ENCODE measurements around the gene UGT2B17.
"Not testable (repeated sequence)": the region's sequence is repeated elsewhere in the genome, so short reads cannot be mapped to it uniquely, and the experiment has no call there.

UGT2B17 gene

DNA sequence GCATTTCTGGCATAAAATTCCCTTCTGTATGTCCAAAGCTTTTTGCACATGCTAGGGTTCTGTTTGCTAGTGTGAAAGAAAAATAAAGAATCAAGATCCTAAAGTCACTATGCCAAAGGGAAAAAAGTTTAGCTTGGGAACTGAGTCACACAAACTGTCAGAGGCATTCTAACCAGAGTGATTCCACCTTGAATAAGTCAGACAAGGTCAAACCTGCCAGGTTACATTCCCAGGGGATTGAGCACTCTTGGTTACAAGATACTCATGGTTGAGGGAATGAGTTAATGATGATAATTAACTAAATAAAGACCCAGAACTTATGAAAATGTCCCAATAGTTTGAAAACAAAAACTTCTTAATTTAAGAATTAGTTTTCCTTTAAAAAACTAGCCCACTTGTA is 13.7 kb upstream of the UGT2B17 start:
- H3K27me3 ChIP-seq (ENCODE audit: low read depth, low read length) = no peaks in the 10 kb centered on the region
- no peak for TF ChIP-seq EZH2phosphoT487 (IDR thresholded peaks at IDR 0.05; ENCODE audit: low read depth)
- TF ChIP-seq, protein P1, sequence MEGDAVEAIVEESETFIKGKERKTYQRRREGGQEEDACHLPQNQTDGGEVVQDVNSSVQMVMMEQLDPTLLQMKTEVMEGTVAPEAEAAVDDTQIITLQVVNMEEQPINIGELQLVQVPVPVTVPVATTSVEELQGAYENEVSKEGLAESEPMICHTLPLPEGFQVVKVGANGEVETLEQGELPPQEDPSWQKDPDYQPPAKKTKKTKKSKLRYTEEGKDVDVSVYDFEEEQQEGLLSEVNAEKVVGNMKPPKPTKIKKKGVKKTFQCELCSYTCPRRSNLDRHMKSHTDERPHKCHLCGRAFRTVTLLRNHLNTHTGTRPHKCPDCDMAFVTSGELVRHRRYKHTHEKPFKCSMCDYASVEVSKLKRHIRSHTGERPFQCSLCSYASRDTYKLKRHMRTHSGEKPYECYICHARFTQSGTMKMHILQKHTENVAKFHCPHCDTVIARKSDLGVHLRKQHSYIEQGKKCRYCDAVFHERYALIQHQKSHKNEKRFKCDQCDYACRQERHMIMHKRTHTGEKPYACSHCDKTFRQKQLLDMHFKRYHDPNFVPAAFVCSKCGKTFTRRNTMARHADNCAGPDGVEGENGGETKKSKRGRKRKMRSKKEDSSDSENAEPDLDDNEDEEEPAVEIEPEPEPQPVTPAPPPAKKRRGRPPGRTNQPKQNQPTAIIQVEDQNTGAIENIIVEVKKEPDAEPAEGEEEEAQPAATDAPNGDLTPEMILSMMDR (IDR thresholded peaks at IDR 0.05; ENCODE audit: low read depth, low read length) = no peak
- H3K9ac ChIP-seq (ENCODE audit: low read length) = no peak overlapping the region
- H3K4me2 ChIP-seq (ENCODE audit: low read length) = no peak overlapping the region
- no peaks in the 10 kb centered on the region for H4K20me1 ChIP-seq (ENCODE audit: insufficient read depth, low read length)
- H3K27ac ChIP-seq (ENCODE audit: low read length) = no peak overlapping the region
- no peak overlapping the region for H3K4me3 ChIP-seq (ENCODE audit: low read length)
- no peaks in the 10 kb centered on the region for H3K9me3 ChIP-seq (ENCODE audit: insufficient read depth, low read length)
- H3K79me2 ChIP-seq (ENCODE audit: low read length) = no peaks in the 10 kb centered on the region
- no peaks in the 10 kb centered on the region for H3K36me3 ChIP-seq (replicated peaks; ENCODE audit: low read depth, low read length)
- H2AFZ ChIP-seq (ENCODE audit: low read depth, low read length) = no peak overlapping the region
- H3K4me1 ChIP-seq (ENCODE audit: low read length) = no peaks in the 10 kb centered on the region

DNA sequence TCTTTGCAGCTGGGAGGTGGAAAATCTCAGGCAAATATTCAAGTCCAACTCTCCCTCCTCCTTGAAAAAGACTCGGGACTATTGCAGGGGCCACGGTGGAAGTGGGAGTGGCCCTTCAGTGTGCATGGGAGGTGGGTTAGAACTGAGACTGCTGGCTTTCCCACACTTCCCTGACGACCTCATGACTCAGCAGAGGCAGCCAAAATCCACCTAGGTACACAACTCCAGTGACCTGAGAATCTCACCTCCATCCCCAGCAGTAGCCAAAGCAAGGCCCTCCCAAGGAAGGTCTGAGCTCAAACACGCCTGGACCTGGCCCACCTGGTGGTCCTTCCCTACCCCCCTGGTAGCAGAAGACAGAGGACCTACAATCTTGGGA is 6.2 kb upstream of the UGT2B17 start:
- no peak overlapping the region for H3K27ac ChIP-seq (ENCODE audit: low read length)
- H3K9ac ChIP-seq (ENCODE audit: low read length) = no peak overlapping the region
- H3K27me3 ChIP-seq (ENCODE audit: low read depth, low read length) = no peaks in the 10 kb centered on the region
- no peaks in the 10 kb centered on the region for H3K4me1 ChIP-seq (ENCODE audit: low read length)
- H4K20me1 ChIP-seq (ENCODE audit: insufficient read depth, low read length) = no peaks in the 10 kb centered on the region
- H3K79me2 ChIP-seq (ENCODE audit: low read length) = no peaks in the 10 kb centered on the region
- H3K9me3 ChIP-seq (ENCODE audit: insufficient read depth, low read length) = no peaks in the 10 kb centered on the region
- TF ChIP-seq, protein P1 (IDR thresholded peaks at IDR 0.05; ENCODE audit: low read depth, low read length) = no peak
- no peak for TF ChIP-seq EZH2phosphoT487 (IDR thresholded peaks at IDR 0.05; ENCODE audit: low read depth)
- no peak overlapping the region for H2AFZ ChIP-seq (ENCODE audit: low read depth, low read length)
- no peak overlapping the region for H3K4me2 ChIP-seq (ENCODE audit: low read length)
- no peak overlapping the region for H3K4me3 ChIP-seq (ENCODE audit: low read length)
- H3K36me3 ChIP-seq (replicated peaks; ENCODE audit: low read depth, low read length) = no peaks in the 10 kb centered on the region

DNA sequence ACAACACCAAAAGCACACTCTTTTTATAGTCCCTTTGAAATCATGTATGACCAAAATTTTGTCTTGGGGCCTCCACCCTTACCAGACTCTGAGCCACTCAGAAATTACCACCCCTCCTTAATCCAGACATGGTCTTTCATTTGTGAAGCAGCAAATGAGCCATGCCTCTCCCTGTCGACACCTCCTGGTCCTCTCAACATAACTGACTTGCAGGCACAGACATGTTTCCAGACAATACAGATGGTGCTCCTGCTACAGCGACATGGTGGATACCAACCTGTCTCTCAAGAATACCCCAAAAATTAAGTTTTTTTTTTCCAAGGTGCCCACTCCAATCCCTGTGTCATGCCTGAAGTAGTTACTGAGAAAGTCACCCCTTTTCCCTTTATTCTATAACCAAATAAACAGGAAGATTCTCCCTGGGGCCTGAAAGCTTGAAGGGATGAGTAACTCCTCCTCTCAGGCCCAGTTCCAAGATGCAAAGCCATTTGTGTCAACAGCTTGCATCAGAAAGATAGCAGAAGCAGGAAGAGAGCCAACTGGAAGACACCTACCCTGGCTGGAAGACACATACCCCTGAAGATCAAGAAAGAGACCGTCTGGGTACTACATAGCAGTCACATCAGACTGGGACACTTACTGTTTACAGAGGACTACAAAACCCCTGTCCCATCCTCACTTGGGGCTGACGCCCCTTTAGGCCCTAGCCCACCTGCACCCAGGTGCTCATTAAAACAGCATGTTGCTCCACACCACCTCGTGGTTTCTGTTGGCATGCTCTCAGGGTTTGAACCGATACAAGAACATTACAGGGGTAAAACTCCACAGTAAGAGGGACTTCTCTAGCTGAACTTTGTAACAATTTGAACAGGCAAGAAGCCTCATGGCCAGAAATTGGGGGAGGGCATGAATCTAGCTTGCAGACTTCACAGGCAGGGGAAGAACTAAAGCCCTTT is 5.5 kb upstream of the UGT2B17 start:
- no peak for TF ChIP-seq EZH2phosphoT487 (IDR thresholded peaks at IDR 0.05; ENCODE audit: low read depth)
- TF ChIP-seq, protein P1 (IDR thresholded peaks at IDR 0.05; ENCODE audit: low read depth, low read length) = no peak
- no peak overlapping the region for H2AFZ ChIP-seq (ENCODE audit: low read depth, low read length)
- H3K27me3 ChIP-seq (ENCODE audit: low read depth, low read length) = no peaks in the 10 kb centered on the region
- H4K20me1 ChIP-seq (ENCODE audit: insufficient read depth, low read length) = no peaks in the 10 kb centered on the region
- H3K27ac ChIP-seq (ENCODE audit: low read length) = no peak overlapping the region
- no peaks in the 10 kb centered on the region for H3K9me3 ChIP-seq (ENCODE audit: insufficient read depth, low read length)
- H3K36me3 ChIP-seq (replicated peaks; ENCODE audit: low read depth, low read length) = no peaks in the 10 kb centered on the region
- H3K9ac ChIP-seq (ENCODE audit: low read length) = no peak overlapping the region
- H3K4me3 ChIP-seq (ENCODE audit: low read length) = no peak overlapping the region
- no peaks in the 10 kb centered on the region for H3K79me2 ChIP-seq (ENCODE audit: low read length)
- no peaks in the 10 kb centered on the region for H3K4me1 ChIP-seq (ENCODE audit: low read length)
- H3K4me2 ChIP-seq (ENCODE audit: low read length) = no peak overlapping the region

DNA sequence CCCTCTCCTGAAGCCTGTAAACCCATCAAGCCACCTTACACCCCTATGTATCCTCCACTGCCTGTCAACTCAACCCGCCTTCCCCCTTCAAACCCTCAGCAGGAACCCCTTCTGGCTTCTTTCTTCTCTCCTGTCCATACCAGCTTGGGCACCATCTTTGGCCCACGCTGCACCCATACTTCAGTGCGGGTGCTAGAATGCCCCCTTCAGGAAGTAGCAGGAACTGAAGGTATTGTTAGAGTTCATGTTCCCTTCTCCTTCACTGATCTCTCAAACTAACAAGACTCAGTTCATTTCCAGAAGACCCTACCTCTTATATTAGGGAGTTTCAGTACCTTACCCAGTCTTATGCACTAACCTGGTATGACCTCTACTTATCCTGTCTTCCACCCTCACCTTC is 1.5 kb upstream of the UGT2B17 start:
- Histone ChIP-seq H3K9me3 (ENCODE audit: insufficient read depth, low read length) (no peaks in the 10 kb centered on the region), H3K36me3 (replicated peaks; ENCODE audit: low read depth, low read length) (no peaks in the 10 kb centered on the region), H3K9ac (ENCODE audit: low read length) (no peak overlapping the region), H3K4me3 (ENCODE audit: low read length) (no peak overlapping the region), H3K79me2 (ENCODE audit: low read length) (no peaks in the 10 kb centered on the region), H4K20me1 (ENCODE audit: insufficient read depth, low read length) (no peaks in the 10 kb centered on the region), H3K27me3 (ENCODE audit: low read depth, low read length) (no peaks in the 10 kb centered on the region), H3K4me2 (ENCODE audit: low read length) (no peak overlapping the region), H3K27ac (ENCODE audit: low read length) (no peak overlapping the region), H2AFZ (ENCODE audit: low read depth, low read length) (no peak overlapping the region), H3K4me1 (ENCODE audit: low read length) (no peaks in the 10 kb centered on the region)
- TF ChIP-seq, protein P1 (IDR thresholded peaks at IDR 0.05; ENCODE audit: low read depth, low read length) = no peak
- no peak for TF ChIP-seq EZH2phosphoT487 (IDR thresholded peaks at IDR 0.05; ENCODE audit: low read depth)

DNA sequence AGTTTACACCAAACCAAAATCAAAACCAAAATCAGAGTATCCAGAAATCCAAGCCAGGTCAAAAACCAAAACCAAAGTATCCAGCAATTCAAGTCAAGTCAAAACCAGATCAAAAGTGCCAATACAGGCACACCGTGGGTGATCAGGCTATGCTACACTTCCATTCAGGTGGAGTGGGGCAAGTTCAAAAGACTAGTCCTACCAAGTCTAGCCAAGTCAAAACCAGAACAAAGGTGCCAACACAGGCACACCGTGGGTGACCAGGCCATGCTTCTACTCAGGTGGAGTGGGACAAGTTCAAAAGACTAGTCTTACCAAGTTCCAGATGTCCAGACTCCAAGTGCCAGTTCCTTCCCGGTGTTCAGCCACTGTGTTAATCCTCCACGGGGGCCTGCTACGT is 486 bp downstream of the UGT2B17 start:
- not testable (repeated sequence) for H3K36me3 ChIP-seq (replicated peaks; ENCODE audit: low read depth, low read length); H3K4me3 ChIP-seq (ENCODE audit: low read length); H3K4me1 ChIP-seq (ENCODE audit: low read length)

More for the DNA sequence above, 486 bp downstream of the UGT2B17 start:
- H4K20me1 ChIP-seq (ENCODE audit: insufficient read depth, low read length); H3K4me2 ChIP-seq (ENCODE audit: low read length); H3K27ac ChIP-seq (ENCODE audit: low read length); H2AFZ ChIP-seq (ENCODE audit: low read depth, low read length); H3K27me3 ChIP-seq (ENCODE audit: low read depth, low read length); H3K9me3 ChIP-seq (ENCODE audit: insufficient read depth, low read length); H3K79me2 ChIP-seq (ENCODE audit: low read length); H3K9ac ChIP-seq (ENCODE audit: low read length): not testable (repeated sequence)

Measured in OCI-LY3 (cell line).